Loucy (cell line): ENCODE measurements around the gene SLC31A1.

Experiments used
- H2AFZ ChIP-seq: fragments of 200-600 bp; sonication (generic); 2 replicates; pipeline ENCODE4 v1.6.0; 2016; ENCODE audit warnings: antibody characterized with exemption, mild to moderate bottlenecking, low read length, moderate library complexity
- H3F3A ChIP-seq: fragments of 200-600 bp; 2 replicates; pipeline ENCODE4 v1.6.0; 2016; ENCODE audit warnings: antibody characterized with exemption, low read depth, mild to moderate bottlenecking
- H3K27me3 ChIP-seq: fragments of 200-600 bp; sonication (generic); 2 replicates; pipeline ENCODE4 v1.6.1; 2014; ENCODE audit warnings: low read length, mild to moderate bottlenecking; ENCODE audit not compliant: insufficient read depth, poor library complexity, severe bottlenecking
- H3K36me3 ChIP-seq: fragments of 200-600 bp; sonication (generic); 2 replicates; pipeline ENCODE4 v1.6.1; 2016; ENCODE audit warnings: low read length; ENCODE audit not compliant: insufficient read depth
- H3K4me1 ChIP-seq: fragments of 200-600 bp; sonication (generic); 2 replicates; pipeline ENCODE4 v1.5.1; 2014; ENCODE audit warnings: low read length, mild to moderate bottlenecking; ENCODE audit not compliant: insufficient read depth, poor library complexity, severe bottlenecking
- H3K4me2 ChIP-seq: fragments of 200-600 bp; sonication (generic); 2 replicates; pipeline ENCODE4 v1.6.0; 2014; ENCODE audit warnings: antibody characterized with exemption, low read length, low read depth, mild to moderate bottlenecking; ENCODE audit not compliant: poor library complexity, severe bottlenecking
- H3K4me3 ChIP-seq: fragments of 200-600 bp; sonication (generic); 2 replicates; pipeline ENCODE4 v1.5.1; 2014; ENCODE audit warnings: low read length, mild to moderate bottlenecking, mixed read lengths; ENCODE audit not compliant: poor library complexity, severe bottlenecking
- H3K79me2 ChIP-seq: fragments of 200-600 bp; sonication (generic); 2 replicates; pipeline ENCODE4 v1.6.1; 2014; ENCODE audit warnings: low read length; ENCODE audit not compliant: insufficient read depth
- H3K9ac ChIP-seq: fragments of 200-600 bp; sonication (generic); 2 replicates; pipeline ENCODE4 v1.6.0; 2014; ENCODE audit warnings: mild to moderate bottlenecking, low read depth, low read length, moderate library complexity; ENCODE audit not compliant: poor library complexity, severe bottlenecking
- H3K9me2 ChIP-seq: fragments of 200-600 bp; sonication (generic); replicated peaks from 2 replicates; pipeline ENCODE4 v1.6.1; 2016; ENCODE audit warnings: low read depth, low read length, mixed read lengths
- H3K9me3 ChIP-seq: fragments of 200-600 bp; sonication (generic); 2 replicates; pipeline ENCODE4 v1.6.1; 2014; ENCODE audit warnings: mild to moderate bottlenecking, antibody characterized with exemption, low read length, low read depth; ENCODE audit not compliant: insufficient read depth
- H4K20me1 ChIP-seq: fragments of 200-600 bp; sonication (generic); 2 replicates; pipeline ENCODE4 v1.6.0; 2014; ENCODE audit warnings: antibody characterized with exemption, low read length, mild to moderate bottlenecking; ENCODE audit not compliant: insufficient read depth, poor library complexity, severe bottlenecking
- CTCF ChIP-seq: fragments of 200-600 bp; sonication (generic); conservative IDR thresholded peaks from 2 replicates; pipeline ENCODE4 v1.5.1; 2014; ENCODE audit warnings: mild to moderate bottlenecking, antibody characterized with exemption, low read length
- EZH2phosphoT487 ChIP-seq: fragments of 200-600 bp; IDR thresholded peaks from 2 replicates; pipeline ENCODE4 v1.6.1; 2018; ENCODE audit warnings: antibody characterized with exemption, mild to moderate bottlenecking, moderate library complexity, borderline replicate concordance

SLC31A1 gene

GRCh38 chr9:113310538-113310937, 89.2 kb downstream of the SLC31A1 start:
- H3K4me2 ChIP-seq = no peak overlapping the region
- H3K9me2 ChIP-seq = no peaks in the 10 kb centered on the region
- no peaks in the 10 kb centered on the region for H3K79me2 ChIP-seq
- no peaks in the 10 kb centered on the region for H3K36me3 ChIP-seq
- no peak overlapping the region for H2AFZ ChIP-seq
- no peak overlapping the region for H3K4me3 ChIP-seq
- no peaks in the 10 kb centered on the region for H4K20me1 ChIP-seq
- TF ChIP-seq EZH2phosphoT487 = no peak
- TF ChIP-seq CTCF = no peak
- H3K4me1 ChIP-seq = no peaks in the 10 kb centered on the region
- H3K9me3 ChIP-seq = no peaks in the 10 kb centered on the region
- no peak overlapping the region for H3K9ac ChIP-seq
- H3K27me3 ChIP-seq = no peaks in the 10 kb centered on the region
- H3F3A ChIP-seq = no peaks in the 10 kb centered on the region

GRCh38 chr9:113311961-113312360, 90.6 kb downstream of the SLC31A1 start:
- TF ChIP-seq CTCF (no peak), EZH2phosphoT487 (no peak)
- Histone ChIP-seq H3K4me3 (no peak overlapping the region), H3K9me2 (no peaks in the 10 kb centered on the region), H4K20me1 (no peaks in the 10 kb centered on the region), H3K9ac (no peak overlapping the region), H3F3A (no peaks in the 10 kb centered on the region), H3K36me3 (no peaks in the 10 kb centered on the region), H3K27me3 (no peaks in the 10 kb centered on the region), H3K79me2 (no peaks in the 10 kb centered on the region), H3K4me1 (no peaks in the 10 kb centered on the region), H2AFZ (no peak overlapping the region), H3K4me2 (no peak overlapping the region), H3K9me3 (no peaks in the 10 kb centered on the region)

- no peaks in the 10 kb centered on the region for H3K9me2 ChIP-seq
- no peak overlapping the region for H3K4me3 ChIP-seq
- H3K36me3 ChIP-seq = no peaks in the 10 kb centered on the region
- H3K9me3 ChIP-seq = no peaks in the 10 kb centered on the region
- no peak overlapping the region for H3K4me2 ChIP-seq
- no peaks in the 10 kb centered on the region for H3K4me1 ChIP-seq
- no peaks in the 10 kb centered on the region for H3F3A ChIP-seq
- H2AFZ ChIP-seq = no peak overlapping the region
- H4K20me1 ChIP-seq = no peaks in the 10 kb centered on the region
- no peak overlapping the region for H3K9ac ChIP-seq
- no peaks in the 10 kb centered on the region for H3K27me3 ChIP-seq
- TF ChIP-seq CTCF (no peak), EZH2phosphoT487 (no peak)
- no peaks in the 10 kb centered on the region for H3K79me2 ChIP-seq
These were observed 91.9 kb downstream of the SLC31A1 start for GRCh38 chr9:113313261-113313660.
